Neuronal stem cell (in vitro differentiated cells): ENCODE data around the gene RABGGTA.

ENCODE experiments used
- DNase-seq: peaks from one replicate; pipeline ENCODE4 v3.0.0-alpha.2; 2013; ENCODE audit warnings: low spot score
- H2AFZ ChIP-seq: one replicate; pipeline ENCODE4 v1.6.1; 2013; ENCODE audit warnings: mild to moderate bottlenecking, low read length, inconsistent platforms
- H2AK5ac ChIP-seq: 2 replicates; pipeline ENCODE4 v1.6.1; 2013; ENCODE audit warnings: low read depth, mild to moderate bottlenecking, inconsistent platforms, low read length, moderate library complexity, mixed read lengths
- H2BK120ac ChIP-seq: 2 replicates; pipeline ENCODE4 v1.6.1; 2013; ENCODE audit warnings: low read depth, mild to moderate bottlenecking, inconsistent platforms, low read length, moderate library complexity, mixed read lengths
- H2BK12ac ChIP-seq: one replicate; pipeline ENCODE4 v1.6.1; 2013; ENCODE audit warnings: low read length, inconsistent platforms
- H2BK15ac ChIP-seq: 2 replicates; pipeline ENCODE4 v1.6.1; 2013; ENCODE audit warnings: mild to moderate bottlenecking, low read length, inconsistent platforms, mixed read lengths
- H2BK5ac ChIP-seq: one replicate; pipeline ENCODE4 v1.6.1; 2013; ENCODE audit warnings: inconsistent platforms, mild to moderate bottlenecking, low read length, moderate library complexity
- H3K14ac ChIP-seq: one replicate; pipeline ENCODE4 v1.6.1; 2013; ENCODE audit warnings: low read length, inconsistent platforms
- H3K18ac ChIP-seq: 2 replicates; pipeline ENCODE4 v1.6.1; 2013; ENCODE audit warnings: low read length, inconsistent platforms
- H3K23ac ChIP-seq: 2 replicates; pipeline ENCODE4 v1.6.1; 2013; ENCODE audit warnings: low read depth, mild to moderate bottlenecking, mixed read lengths, low read length, inconsistent platforms; ENCODE audit not compliant: poor library complexity
- H3K27ac ChIP-seq: replicated peaks from 3 replicates; pipeline ENCODE4 v1.5.1; 2013; ENCODE audit warnings: low read length, inconsistent platforms
- H3K27me3 ChIP-seq, 3 experiments: 2 replicates each; pipeline ENCODE4 v1.6.1; 2013; ENCODE audit warnings: low read length in 3 of 3, mild to moderate bottlenecking in 2 of 3, inconsistent platforms in 1 of 3, low read depth in 1 of 3, mixed read lengths in 1 of 3, moderate library complexity in 1 of 3; ENCODE audit not compliant: control insufficient read depth in 3 of 3, insufficient read depth in 3 of 3
- H3K36me3 ChIP-seq, 2 donors: replicated peaks in 1 of 2; 2 replicates each; pipeline ENCODE4 v1.6.1; 2013; ENCODE audit warnings: low read length in 2 of 2; ENCODE audit not compliant: control insufficient read depth in 2 of 2, insufficient read depth in 2 of 2
- H3K4ac ChIP-seq: 2 replicates; pipeline ENCODE4 v1.6.1; 2013; ENCODE audit warnings: inconsistent platforms, mild to moderate bottlenecking, low read length, moderate library complexity
- H3K4me1 ChIP-seq, 2 donors: 1 replicate in 1 of 2; 2 replicates in 1 of 2; pipeline ENCODE4 v1.6.1; 2013; ENCODE audit warnings: low read length in 2 of 2, low read depth in 1 of 2; ENCODE audit not compliant: control insufficient read depth in 2 of 2, insufficient read depth in 1 of 2
- H3K4me2 ChIP-seq: one replicate; pipeline ENCODE4 v1.6.1; 2013; ENCODE audit warnings: mild to moderate bottlenecking, low read length, inconsistent platforms; ENCODE audit not compliant: insufficient read depth, poor library complexity, severe bottlenecking
- H3K4me3 ChIP-seq, 2 donors: 2 replicates each; pipeline ENCODE4 v1.5.1; 2013; ENCODE audit warnings: low read length in 2 of 2, mild to moderate bottlenecking in 2 of 2, inconsistent platforms in 1 of 2, moderate library complexity in 1 of 2
- H3K79me1 ChIP-seq: one replicate; pipeline ENCODE4 v1.6.1; 2013; ENCODE audit warnings: low read depth, mild to moderate bottlenecking, inconsistent platforms, low read length, moderate library complexity
- H3K9ac ChIP-seq: one replicate; pipeline ENCODE4 v1.6.1; 2013; ENCODE audit warnings: mild to moderate bottlenecking, low read depth, low read length, inconsistent platforms; ENCODE audit not compliant: poor library complexity
- H3K9me3 ChIP-seq, 2 donors: replicated peaks in 1 of 2; 2 replicates each; pipeline versions ENCODE3 to v1.6.1; 2013; ENCODE audit warnings: low read length in 2 of 2, mild to moderate bottlenecking in 2 of 2, inconsistent platforms in 1 of 2, low read depth in 1 of 2, mixed read lengths in 1 of 2, moderate library complexity in 1 of 2; ENCODE audit not compliant: control insufficient read depth in 2 of 2, insufficient read depth in 1 of 2
- H4K8ac ChIP-seq: one replicate; pipeline ENCODE4 v1.6.1; 2013; ENCODE audit warnings: low read depth, mild to moderate bottlenecking, inconsistent platforms, low read length, moderate library complexity
- H4K91ac ChIP-seq: one replicate; pipeline ENCODE4 v1.6.1; 2013; ENCODE audit warnings: low read length, low read depth, mild to moderate bottlenecking, inconsistent platforms; ENCODE audit not compliant: poor library complexity
- WGBS, 2 donors: extraction: QIAGEN DNeasy Blood & Tissue Kit; methylation state at CpG; one replicate each; pipeline ENCODE4 v1.1.7; 2013; ENCODE audit warnings: missing lambda C conversion rate in 2 of 2, mixed read lengths in 1 of 2; ENCODE audit not compliant: insufficient read length in 2 of 2, insufficient replicate concordance in 1 of 2; ENCODE audit errors: extremely low coverage in 2 of 2; 5-methylcytosine and 5-hydroxymethylcytosine counted together

Gene RABGGTA

GRCh38 chr14:24277071-24277470, 5.7 kb upstream of the RABGGTA start:
- no peak overlapping the region for H2BK5ac ChIP-seq
- no peak overlapping the region for H3K23ac ChIP-seq
- H3K4ac ChIP-seq: no peak overlapping the region
- no peak overlapping the region for H3K18ac ChIP-seq
- no peaks in the 10 kb centered on the region for H3K27me3 ChIP-seq
- DNase-seq: no peak
- no peak overlapping the region for H3K27ac ChIP-seq
- no peaks in the 10 kb centered on the region for H3K9me3 ChIP-seq
- no peak overlapping the region for H2AFZ ChIP-seq
- H3K79me1 ChIP-seq: no peaks in the 10 kb centered on the region
- no peak overlapping the region for H4K91ac ChIP-seq
- WGBS, 2 donors: no CpG with 5 or more reads among the region's 6 CpGs
- H2AK5ac ChIP-seq: no peak overlapping the region
- peaks cover 0 to 2% of the 10 kb centered on the region in 2 donors for H3K4me1 ChIP-seq
- H4K8ac ChIP-seq: no peak overlapping the region
- peak overlapping the region in 1 of 2 donors; percentile 58 for H3K4me3 ChIP-seq
- H2BK12ac ChIP-seq: no peak overlapping the region
- no peak overlapping the region for H2BK120ac ChIP-seq
- H2BK15ac ChIP-seq: no peak overlapping the region
- H3K4me2 ChIP-seq: no peak overlapping the region
- H3K9ac ChIP-seq: no peak overlapping the region
- H3K36me3 ChIP-seq: peaks cover 0 to 4% of the 10 kb centered on the region in 2 donors
- H3K14ac ChIP-seq: no peak overlapping the region

- H4K91ac ChIP-seq: no peak overlapping the region
- no peak overlapping the region for H3K4me3 ChIP-seq
- peaks cover 0 to 4% of the 10 kb centered on the region in 2 donors for H3K36me3 ChIP-seq
- no peak overlapping the region for H3K9ac ChIP-seq
- no peak overlapping the region for H2BK12ac ChIP-seq
- H3K27ac ChIP-seq: no peak overlapping the region
- H3K14ac ChIP-seq: no peak overlapping the region
- H3K79me1 ChIP-seq: no peaks in the 10 kb centered on the region
- H3K4ac ChIP-seq: no peak overlapping the region
- no peak overlapping the region for H3K18ac ChIP-seq
- no CpG with 5 or more reads among the region's 3 CpGs for WGBS, 2 donors
- H3K4me1 ChIP-seq: peaks cover 4 to 6% of the 10 kb centered on the region in 2 donors
- H3K27me3 ChIP-seq: no peaks in the 10 kb centered on the region
- no peak overlapping the region for H2AFZ ChIP-seq
- H2BK15ac ChIP-seq: no peak overlapping the region
- no peak overlapping the region for H2AK5ac ChIP-seq
- H3K9me3 ChIP-seq: peaks cover 0 to 1% of the 10 kb centered on the region in 2 donors
- H3K23ac ChIP-seq: no peak overlapping the region
- no peak for DNase-seq
- H2BK120ac ChIP-seq: no peak overlapping the region
- H4K8ac ChIP-seq: no peak overlapping the region
- H3K4me2 ChIP-seq: no peak overlapping the region
- no peak overlapping the region for H2BK5ac ChIP-seq
Observed at GRCh38 chr14:24274101-24274543, 2.7 kb upstream of the RABGGTA start.

GRCh38 chr14:24273422-24273998, 2.1 kb upstream of the RABGGTA start:
- H3K4ac ChIP-seq: no peak overlapping the region
- H2AK5ac ChIP-seq: no peak overlapping the region
- H4K8ac ChIP-seq: no peak overlapping the region
- H2BK12ac ChIP-seq: no peak overlapping the region
- peaks cover 4 to 6% of the 10 kb centered on the region in 2 donors for H3K4me1 ChIP-seq
- H3K4me2 ChIP-seq: no peak overlapping the region
- no peak overlapping the region for H3K18ac ChIP-seq
- no peak overlapping the region for H3K9ac ChIP-seq
- peaks cover 0 to 4% of the 10 kb centered on the region in 2 donors for H3K36me3 ChIP-seq
- H3K27ac ChIP-seq: no peak overlapping the region
- no CpG with 5 or more reads among the region's 3 CpGs for WGBS, 2 donors
- no peak overlapping the region for H2BK15ac ChIP-seq
- DNase-seq: no peak
- no peak overlapping the region for H3K14ac ChIP-seq
- no peak overlapping the region for H2AFZ ChIP-seq
- H3K4me3 ChIP-seq: no peak overlapping the region
- H2BK5ac ChIP-seq: no peak overlapping the region
- no peak overlapping the region for H4K91ac ChIP-seq
- H2BK120ac ChIP-seq: no peak overlapping the region
- peaks cover 0 to 1% of the 10 kb centered on the region in 2 donors for H3K9me3 ChIP-seq
- H3K79me1 ChIP-seq: no peaks in the 10 kb centered on the region
- H3K27me3 ChIP-seq: no peaks in the 10 kb centered on the region
- H3K23ac ChIP-seq: no peak overlapping the region

GRCh38 chr14:24272467-24272866, 1.1 kb upstream of the RABGGTA start:
- no peak overlapping the region for H2BK120ac ChIP-seq
- H4K91ac ChIP-seq: no peak overlapping the region
- no peak overlapping the region for H2AK5ac ChIP-seq
- DNase-seq: no peak
- no peaks in the 10 kb centered on the region for H3K79me1 ChIP-seq
- no peak overlapping the region for H3K4me3 ChIP-seq
- H4K8ac ChIP-seq: no peak overlapping the region
- H3K4me1 ChIP-seq: peaks cover 4 to 6% of the 10 kb centered on the region in 2 donors
- H3K9ac ChIP-seq: no peak overlapping the region
- no peak overlapping the region for H2BK15ac ChIP-seq
- peaks cover 0 to 6% of the 10 kb centered on the region in 2 donors for H3K36me3 ChIP-seq
- H3K14ac ChIP-seq: no peak overlapping the region
- H3K23ac ChIP-seq: no peak overlapping the region
- H3K18ac ChIP-seq: no peak overlapping the region
- WGBS, 2 donors: no CpG with 5 or more reads among the region's 2 CpGs
- H3K27ac ChIP-seq: no peak overlapping the region
- H3K27me3 ChIP-seq: no peaks in the 10 kb centered on the region
- H3K4me2 ChIP-seq: no peak overlapping the region
- no peak overlapping the region for H2AFZ ChIP-seq
- no peak overlapping the region for H2BK12ac ChIP-seq
- H2BK5ac ChIP-seq: no peak overlapping the region
- H3K4ac ChIP-seq: no peak overlapping the region
- peaks cover 0 to 1% of the 10 kb centered on the region in 2 donors for H3K9me3 ChIP-seq
